Caco-2 (cell line): Measurements from ENCODE around the gene POLR3H. TPM values are rescaled to one million over a fixed set of nuclear protein-coding genes. Genes with fewer than 3 reads are reported as not detected.

ENCODE experiments used
- BruUV-seq: library from RNA; stranded (reverse); fragments of 400-500 nt; replicated peaks from 2 replicates; lab custom pipeline; 2021; lab: Mats Ljungman, UMichigan
- CTCF ChIA-PET: fragments of 300-600 bp; sonication (Branson Sonifier 250); formaldehyde crosslinking; loops from one replicate; lab custom pipeline; 2022; ENCODE audit warnings: antibody characterized with exemption; lab: Charles Lee
- POLR2A ChIA-PET: fragments of 300-600 bp; sonication (Branson Sonifier 250); formaldehyde crosslinking; loops from one replicate; lab custom pipeline; 2022; ENCODE audit warnings: antibody characterized with exemption; lab: Charles Lee
- DNase-seq, 2 experiments: peaks; one replicate each; pipeline versions ENCODE4 v3.0.0 to v3.0.0-alpha.2; 2020 to 2022
- H3K27me3 ChIP-seq: replicated peaks from 2 replicates; pipeline ENCODE4 v1.6.0; 2011; ENCODE audit warnings: low read length; ENCODE audit not compliant: control insufficient read depth, insufficient read depth
- H3K36me3 ChIP-seq: 2 replicates; pipeline ENCODE4 v1.5.1; 2011; ENCODE audit warnings: low read length; ENCODE audit not compliant: control insufficient read depth, insufficient read depth
- H3K4me1 ChIP-seq: fragments of 250-450 bp; sonication (Bioruptor Pico); 2 replicates; pipeline ENCODE4 v1.5.1; 2020; ENCODE audit warnings: mild to moderate bottlenecking
- H3K4me3 ChIP-seq: 2 replicates; pipeline ENCODE4 v1.5.1; 2011; ENCODE audit warnings: low read depth, mild to moderate bottlenecking, control low read depth, low read length
- H3K9me3 ChIP-seq: fragments of 250-450 bp; sonication (Bioruptor Pico); 2 replicates; pipeline ENCODE4 v1.5.1; 2020; ENCODE audit warnings: mild to moderate bottlenecking, moderate library complexity
- H3K27ac Mint-ChIP-seq: one replicate; pipeline ENCODE4 v1.8.0; 2022; ENCODE audit warnings: mixed read lengths; ENCODE audit not compliant: unreplicated experiment
- H3K27me3 Mint-ChIP-seq: one replicate; pipeline ENCODE4 v1.8.0; 2022; ENCODE audit warnings: mixed read lengths; ENCODE audit not compliant: insufficient read depth, unreplicated experiment
- H3K36me3 Mint-ChIP-seq: one replicate; pipeline ENCODE4 v1.8.0; 2022; ENCODE audit warnings: mild to moderate bottlenecking, mixed read lengths; ENCODE audit not compliant: insufficient read depth, unreplicated experiment
- H3K4me1 Mint-ChIP-seq: one replicate; pipeline ENCODE4 v1.8.0; 2022; ENCODE audit warnings: low read depth, mixed read lengths; ENCODE audit not compliant: unreplicated experiment
- H3K4me3 Mint-ChIP-seq: one replicate; pipeline ENCODE4 v1.8.0; 2022; ENCODE audit warnings: mild to moderate bottlenecking, moderate library complexity, mixed read lengths; ENCODE audit not compliant: unreplicated experiment
- H3K9me3 Mint-ChIP-seq: one replicate; pipeline ENCODE4 v1.8.0; 2022; ENCODE audit warnings: mixed read lengths; ENCODE audit not compliant: unreplicated experiment
- intact Hi-C: fragments of 100-400 bp; cut with micrococcal nuclease; formaldehyde crosslinking; loops from one replicate; pipeline ENCODE4 v1.10.0; 2022; ENCODE audit not compliant: unreplicated experiment
- total RNA-seq: library from RNA; stranded (reverse); gene quantifications from 2 replicates; pipeline ENCODE4 v1.2.3, GENCODE V29; 2022
- TF ChIP-seq, protein P1 (sequence below), 2 experiments: fragments of 200-600 bp in 1 of 2; IDR thresholded peaks; 1 replicate in 1 of 2; 2 replicates in 1 of 2; pipeline versions ENCODE4 v1.5.1 to v1.8.0; 2011 to 2022; ENCODE audit warnings: antibody characterized with exemption in 1 of 2, control low read depth in 1 of 2, inconsistent platforms in 1 of 2, low read depth in 1 of 2, low read length in 1 of 2, mild to moderate bottlenecking in 1 of 2, moderate library complexity in 1 of 2; ENCODE audit not compliant: insufficient read depth in 1 of 2, severe bottlenecking in 1 of 2, unreplicated experiment in 1 of 2

The POLR3H gene
- total RNA-seq, 1 experiment from 2014 or later, result 42.2 TPM

DNA sequence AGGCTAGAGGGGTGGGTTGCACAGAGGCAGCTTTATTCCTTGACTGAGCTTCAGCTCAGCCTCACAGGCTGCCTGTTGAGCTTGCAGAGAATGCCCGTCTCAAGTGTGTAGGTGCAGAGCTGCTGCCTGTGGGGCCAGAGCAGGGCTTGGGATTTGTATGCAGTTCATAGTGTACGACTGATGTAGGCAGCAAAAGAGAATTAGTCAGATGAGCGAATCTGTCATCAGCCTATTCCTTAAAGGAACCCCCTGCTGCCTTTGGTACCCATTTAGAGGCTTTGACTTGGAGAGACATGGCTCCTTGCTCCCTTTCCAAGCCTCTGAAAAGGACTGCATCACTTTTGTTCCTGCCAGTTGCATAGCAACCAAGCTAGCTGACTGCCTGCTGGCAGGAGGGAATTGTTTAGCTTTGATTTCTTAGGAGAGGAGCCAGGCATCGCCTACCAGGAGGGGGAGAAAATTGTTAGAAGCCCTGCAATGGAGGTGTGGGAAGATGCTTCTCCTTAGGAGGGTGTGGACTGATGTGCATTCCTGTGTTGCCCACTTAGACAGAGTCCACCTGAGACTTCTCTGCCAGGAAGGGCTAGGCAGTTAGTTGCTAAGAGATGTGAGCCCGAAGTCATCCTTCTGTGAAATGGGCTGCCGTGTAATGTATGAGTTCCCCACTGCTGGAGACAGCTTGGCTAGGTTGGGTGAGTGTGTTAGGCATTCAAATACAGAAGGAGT, 64.4 kb downstream of the POLR3H start:
- Mint-ChIP-seq H3K9me3 (no peaks in the 10 kb centered on the region), H3K36me3 (peaks cover 11% of the 10 kb centered on the region), H3K4me1 (no peaks in the 10 kb centered on the region), H3K27me3 (no peaks in the 10 kb centered on the region), H3K4me3 (no peak overlapping the region), H3K27ac (no peak overlapping the region)
- TF ChIP-seq, protein P1, sequence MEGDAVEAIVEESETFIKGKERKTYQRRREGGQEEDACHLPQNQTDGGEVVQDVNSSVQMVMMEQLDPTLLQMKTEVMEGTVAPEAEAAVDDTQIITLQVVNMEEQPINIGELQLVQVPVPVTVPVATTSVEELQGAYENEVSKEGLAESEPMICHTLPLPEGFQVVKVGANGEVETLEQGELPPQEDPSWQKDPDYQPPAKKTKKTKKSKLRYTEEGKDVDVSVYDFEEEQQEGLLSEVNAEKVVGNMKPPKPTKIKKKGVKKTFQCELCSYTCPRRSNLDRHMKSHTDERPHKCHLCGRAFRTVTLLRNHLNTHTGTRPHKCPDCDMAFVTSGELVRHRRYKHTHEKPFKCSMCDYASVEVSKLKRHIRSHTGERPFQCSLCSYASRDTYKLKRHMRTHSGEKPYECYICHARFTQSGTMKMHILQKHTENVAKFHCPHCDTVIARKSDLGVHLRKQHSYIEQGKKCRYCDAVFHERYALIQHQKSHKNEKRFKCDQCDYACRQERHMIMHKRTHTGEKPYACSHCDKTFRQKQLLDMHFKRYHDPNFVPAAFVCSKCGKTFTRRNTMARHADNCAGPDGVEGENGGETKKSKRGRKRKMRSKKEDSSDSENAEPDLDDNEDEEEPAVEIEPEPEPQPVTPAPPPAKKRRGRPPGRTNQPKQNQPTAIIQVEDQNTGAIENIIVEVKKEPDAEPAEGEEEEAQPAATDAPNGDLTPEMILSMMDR (IDR thresholded peaks at IDR 0.05; ENCODE audit: insufficient read depth in 1 of 2, low read depth in 1 of 2, low read length in 1 of 2, severe bottlenecking in 1 of 2, unreplicated experiment in 1 of 2), result no peak
- BruUV-seq, result no TSS peak
- Histone ChIP-seq H3K4me3 (no peak overlapping the region), H3K9me3 (no peaks in the 10 kb centered on the region), H3K36me3 (no peaks in the 10 kb centered on the region; the same call in 1 of the 2 replicates), H3K4me1 (no peaks in the 10 kb centered on the region), H3K27me3 (no peaks in the 10 kb centered on the region)
- ChIA-PET POLR2A (no interaction called here), CTCF (no interaction called here)
- no peak for DNase-seq
- intact Hi-C loops, result no loop called here

DNA sequence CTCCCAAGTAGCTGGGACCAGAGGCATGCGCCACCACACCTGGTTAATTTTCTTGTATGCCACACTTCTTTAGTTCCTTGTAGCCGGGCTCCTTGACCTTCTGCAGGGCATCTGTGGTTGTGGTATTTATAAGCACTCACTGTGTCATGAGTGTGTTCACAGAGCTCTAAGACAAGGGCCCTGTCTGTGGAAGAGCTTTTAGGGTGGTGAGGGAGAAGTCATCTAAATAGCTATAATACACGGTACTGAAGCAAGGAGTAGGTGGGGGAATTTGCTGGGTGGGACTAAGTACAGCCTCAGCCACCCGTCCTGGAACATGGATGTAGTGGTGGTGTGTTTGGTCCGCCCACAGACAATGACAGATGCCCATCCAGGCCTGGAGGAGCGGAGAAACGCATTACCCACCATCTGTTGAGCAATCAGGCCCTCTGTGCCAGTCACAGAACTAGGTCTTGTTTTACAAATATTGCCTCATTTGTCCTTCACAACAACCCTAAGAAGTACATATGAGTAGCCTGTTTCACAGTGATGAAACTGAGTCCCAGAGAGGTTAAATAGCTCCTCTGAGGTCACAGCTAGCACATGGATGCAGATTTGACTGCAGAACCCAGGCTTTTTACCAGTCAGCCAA, 65.3 kb downstream of the POLR3H start:
- H3K27me3 Mint-ChIP-seq, result no peaks in the 10 kb centered on the region
- TF ChIP-seq, protein P1 (IDR thresholded peaks at IDR 0.05; ENCODE audit: insufficient read depth in 1 of 2, low read depth in 1 of 2, low read length in 1 of 2, severe bottlenecking in 1 of 2, unreplicated experiment in 1 of 2), result no peak
- Histone ChIP-seq H3K4me3 (no peak overlapping the region), H3K27me3 (no peaks in the 10 kb centered on the region), H3K4me1 (no peaks in the 10 kb centered on the region), H3K9me3 (no peaks in the 10 kb centered on the region), H3K36me3 (no peaks in the 10 kb centered on the region; the same call in 1 of the 2 replicates)
- ChIA-PET CTCF (interaction anchor here (0.5 to 0.7 kb wide), 2 partner anchors 22 to 556 kb away, joined by 4 to 5 read pairs; no protein-coding TSS in a partner anchor), POLR2A (no interaction called here)
- DNase-seq, result no peak
- H3K4me3 Mint-ChIP-seq, result no peak overlapping the region
- H3K9me3 Mint-ChIP-seq, result no peaks in the 10 kb centered on the region
- BruUV-seq, result TSS peak; percentile 4
- H3K36me3 Mint-ChIP-seq, result peaks cover 12% of the 10 kb centered on the region
- intact Hi-C loops, result no loop called here
- no peak overlapping the region for H3K27ac Mint-ChIP-seq
- H3K4me1 Mint-ChIP-seq, result peaks cover 1% of the 10 kb centered on the region

DNA sequence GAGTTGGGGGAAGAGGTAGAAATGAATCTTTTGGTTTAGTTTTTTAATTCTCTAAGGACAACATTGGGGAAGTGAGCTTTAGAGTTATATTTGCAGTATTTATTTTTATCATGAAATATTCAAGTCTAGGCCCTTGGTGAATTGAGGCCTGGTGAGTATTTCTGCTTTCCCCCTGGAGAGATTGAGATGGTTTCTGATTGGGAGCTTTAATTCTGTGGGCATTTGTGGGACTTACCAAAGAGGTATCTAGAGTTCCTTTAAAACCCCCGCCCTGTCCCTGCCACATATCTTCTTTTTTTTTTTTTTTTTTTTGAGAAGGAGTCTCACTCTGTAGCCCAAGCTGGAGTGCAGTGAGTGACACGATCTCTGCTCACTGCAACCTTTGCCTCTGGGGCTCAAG, 65.8 kb downstream of the POLR3H start:
- TF ChIP-seq, protein P1 (IDR thresholded peaks at IDR 0.05; ENCODE audit: insufficient read depth in 1 of 2, low read depth in 1 of 2, low read length in 1 of 2, severe bottlenecking in 1 of 2, unreplicated experiment in 1 of 2), result no peak
- Mint-ChIP-seq H3K36me3 (peaks cover 16% of the 10 kb centered on the region), H3K9me3 (no peaks in the 10 kb centered on the region), H3K4me1 (peaks cover 6% of the 10 kb centered on the region), H3K4me3 (no peak overlapping the region), H3K27me3 (no peaks in the 10 kb centered on the region), H3K27ac (no peak overlapping the region)
- no peak for DNase-seq
- CTCF ChIA-PET, result interaction anchor here (0.5 to 0.7 kb wide), 2 partner anchors 23 to 520 kb away, joined by 5 to 8 read pairs; partner anchors contain the start of gene WBP2NL
- Histone ChIP-seq H3K27me3 (no peaks in the 10 kb centered on the region), H3K9me3 (no peaks in the 10 kb centered on the region), H3K4me1 (no peaks in the 10 kb centered on the region), H3K4me3 (no peak overlapping the region), H3K36me3 (no peaks in the 10 kb centered on the region; the same call in 1 of the 2 replicates)
- POLR2A ChIA-PET, result no interaction called here
- intact Hi-C loops, result no loop called here
- BruUV-seq, result no TSS peak

Other genes with a start within 250 kb of the POLR3H start
- 55.0 and 60.6 TPM in 2 replicates for gene ZC3H7B, start 242.9 kb downstream of the POLR3H start, total RNA-seq
- gene TEF, start 162.5 kb downstream of the POLR3H start, total RNA-seq, result 13.8 and 17.8 TPM in 2 replicates
- 49.0 and 52.5 TPM in 2 replicates for gene TOB2, start 97.7 kb downstream of the POLR3H start, total RNA-seq
- gene PHF5A, start 75.8 kb downstream of the POLR3H start, total RNA-seq, result 75.4 and 78.6 TPM in 2 replicates
- gene ACO2, start 75.4 kb downstream of the POLR3H start, total RNA-seq, result 90.5 and 95.5 TPM in 2 replicates
- 0.37 and 0.41 TPM in 2 replicates for gene CSDC2, start 16.5 kb upstream of the POLR3H start, total RNA-seq
- 27.8 and 29.6 TPM in 2 replicates for gene PMM1, start 45.4 kb upstream of the POLR3H start, total RNA-seq
- gene DESI1, start 76.6 kb upstream of the POLR3H start, total RNA-seq, result 38.2 and 38.9 TPM in 2 replicates
- gene XRCC6, start 76.8 kb upstream of the POLR3H start, total RNA-seq, result 413 and 414 TPM in 2 replicates
- 172 and 187 TPM in 2 replicates for gene SNU13, start 144.4 kb upstream of the POLR3H start, total RNA-seq
- not detected in 2 replicates for gene MEI1, start 155.0 kb upstream of the POLR3H start, total RNA-seq